Mesendoderm (in vitro differentiated cells): ENCODE measurements around the gene F11R.
A peak's percentile ranks its signal among the peaks of the same experiment; 100 is the strongest.

Source experiments
- DNase-seq: peaks from one replicate; pipeline ENCODE4 v3.0.0; 2013
- H2AK5ac ChIP-seq: 2 replicates; pipeline ENCODE4 v1.6.1; 2013; ENCODE audit warnings: low read length, inconsistent platforms
- H2BK120ac ChIP-seq: 2 replicates; pipeline ENCODE4 v1.6.1; 2013; ENCODE audit warnings: low read depth, mild to moderate bottlenecking, low read length, moderate library complexity, mixed read lengths
- H2BK15ac ChIP-seq: replicated peaks from 2 replicates; pipeline ENCODE4 v1.6.1; 2013; ENCODE audit warnings: low read depth, mild to moderate bottlenecking, moderate library complexity
- H2BK5ac ChIP-seq: 2 replicates; pipeline ENCODE4 v1.6.1; 2013; ENCODE audit warnings: low read length, inconsistent platforms
- H3K18ac ChIP-seq: 2 replicates; pipeline ENCODE4 v1.6.1; 2013; ENCODE audit warnings: mild to moderate bottlenecking, low read length, mixed read lengths
- H3K23ac ChIP-seq: one replicate; pipeline ENCODE4 v1.6.1; 2013; ENCODE audit warnings: low read length
- H3K27ac ChIP-seq: 2 replicates; pipeline ENCODE4 v1.5.1; 2013; ENCODE audit warnings: low read depth, mild to moderate bottlenecking, inconsistent platforms, low read length, moderate library complexity
- H3K27me3 ChIP-seq: 2 replicates; pipeline ENCODE4 v1.6.1; 2013; ENCODE audit warnings: low read length, control low read depth, mild to moderate bottlenecking, inconsistent platforms; ENCODE audit not compliant: insufficient read depth, poor library complexity
- H3K36me3 ChIP-seq: 2 replicates; pipeline ENCODE4 v1.6.1; 2013; ENCODE audit warnings: low read length, inconsistent platforms; ENCODE audit not compliant: control insufficient read depth, insufficient read depth
- H3K4ac ChIP-seq: one replicate; pipeline ENCODE4 v1.6.1; 2013; ENCODE audit warnings: low read depth, mild to moderate bottlenecking, low read length, moderate library complexity
- H3K4me1 ChIP-seq: 2 replicates; pipeline ENCODE4 v1.6.1; 2013; ENCODE audit warnings: low read depth, low read length, inconsistent platforms; ENCODE audit not compliant: control insufficient read depth
- H3K4me2 ChIP-seq: 2 replicates; pipeline ENCODE4 v1.6.1; 2013; ENCODE audit warnings: low read length
- H3K4me3 ChIP-seq: 2 replicates; pipeline ENCODE4 v1.5.1; 2013; ENCODE audit warnings: mild to moderate bottlenecking, low read length
- H3K56ac ChIP-seq: one replicate; pipeline ENCODE4 v1.6.1; 2013; ENCODE audit warnings: low read length
- H3K79me1 ChIP-seq: 2 replicates; pipeline ENCODE4 v1.6.1; 2013; ENCODE audit warnings: low read length, inconsistent platforms
- H3K79me2 ChIP-seq: 2 replicates; pipeline ENCODE4 v1.6.1; 2013; ENCODE audit warnings: mild to moderate bottlenecking, low read length; ENCODE audit not compliant: control insufficient read depth, insufficient read depth
- H3K9ac ChIP-seq: 2 replicates; pipeline ENCODE4 v1.6.1; 2013; ENCODE audit warnings: low read length, inconsistent platforms
- H4K5ac ChIP-seq: one replicate; pipeline ENCODE4 v1.6.1; 2013; ENCODE audit warnings: low read length
- H4K8ac ChIP-seq: one replicate; pipeline ENCODE4 v1.6.1; 2013; ENCODE audit warnings: low read depth, mild to moderate bottlenecking, control low read depth, low read length, moderate library complexity
- WGBS: extraction: QIAGEN DNeasy Blood & Tissue Kit; methylation state at CpG from one replicate; pipeline ENCODE4 v1.1.7; 2013; ENCODE audit warnings: low lambda C conversion rate, missing lambda C conversion rate; ENCODE audit not compliant: insufficient coverage; ENCODE audit errors: extremely low coverage; 5-methylcytosine and 5-hydroxymethylcytosine counted together

The F11R gene

DNA sequence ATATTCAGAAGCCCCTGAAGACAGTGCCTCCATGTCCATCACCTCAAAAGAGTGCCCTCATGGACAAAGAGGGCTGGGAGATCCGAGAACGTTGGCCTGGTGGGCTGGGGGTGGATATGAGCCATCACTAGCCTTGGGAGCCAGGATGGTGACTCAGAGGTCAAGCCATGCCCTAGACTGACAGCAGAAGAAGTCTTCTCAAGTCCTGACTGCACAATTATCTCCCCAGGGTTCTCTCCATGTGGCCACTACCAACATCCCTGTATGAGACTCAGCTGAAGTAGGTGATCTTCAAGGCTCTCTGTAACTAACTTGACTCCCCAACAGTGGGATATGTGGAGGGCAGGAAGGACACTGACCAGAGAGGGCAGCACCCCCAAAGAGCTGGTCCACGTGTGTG is 31.9 kb upstream of the F11R start:
- Histone ChIP-seq H4K8ac (no peak overlapping the region), H3K4ac (no peak overlapping the region), H3K36me3 (no peaks in the 10 kb centered on the region), H2BK15ac (no peak overlapping the region), H3K79me2 (no peaks in the 10 kb centered on the region), H3K9ac (no peak overlapping the region), H3K79me1 (no peaks in the 10 kb centered on the region), H3K56ac (no peak overlapping the region), H2AK5ac (no peak overlapping the region), H3K4me3 (no peak overlapping the region), H2BK120ac (no peak overlapping the region), H3K23ac (no peak overlapping the region), H4K5ac (no peak overlapping the region), H3K27me3 (no peaks in the 10 kb centered on the region), H3K4me2 (no peak overlapping the region), H3K4me1 (no peaks in the 10 kb centered on the region), H3K27ac (no peak overlapping the region), H2BK5ac (no peak overlapping the region), H3K18ac (no peak overlapping the region)
- no peak for DNase-seq
- no CpG with 5 or more reads among the region's 3 CpGs for whole genome bisulfite sequencing

DNA sequence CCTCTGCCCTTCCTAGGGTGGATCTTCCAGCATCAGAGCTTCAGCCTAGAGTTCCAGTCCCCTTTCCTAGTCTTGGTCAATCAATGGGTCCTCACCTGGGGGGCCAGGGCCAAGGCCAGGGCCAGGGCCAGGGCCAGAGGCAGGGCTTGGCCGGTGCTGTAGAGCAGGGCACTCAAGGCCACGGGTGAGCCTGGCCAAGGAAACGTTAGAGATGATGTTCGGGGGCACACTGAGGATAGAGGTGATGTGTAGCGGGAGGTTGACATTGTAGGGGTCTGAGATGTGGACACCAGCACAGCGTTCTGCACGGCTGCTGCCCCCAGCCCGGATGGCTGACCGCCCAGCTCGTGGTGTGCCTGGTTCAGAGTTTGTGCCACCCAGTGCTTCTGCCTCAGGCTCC is 30.3 kb upstream of the F11R start:
- H3K4me2 ChIP-seq = no peak overlapping the region
- no peaks in the 10 kb centered on the region for H3K79me2 ChIP-seq
- no peak overlapping the region for H3K23ac ChIP-seq
- no peaks in the 10 kb centered on the region for H3K27me3 ChIP-seq
- H3K36me3 ChIP-seq = no peaks in the 10 kb centered on the region
- no peak overlapping the region for H3K4me3 ChIP-seq
- H3K9ac ChIP-seq = no peak overlapping the region
- no peak overlapping the region for H3K4ac ChIP-seq
- H3K4me1 ChIP-seq = no peaks in the 10 kb centered on the region
- H3K27ac ChIP-seq = no peak overlapping the region
- H2BK120ac ChIP-seq = no peak overlapping the region
- H3K18ac ChIP-seq = no peak overlapping the region
- no peak for DNase-seq
- H2BK5ac ChIP-seq = no peak overlapping the region
- no peak overlapping the region for H2AK5ac ChIP-seq
- WGBS = no CpG with 5 or more reads among the region's 10 CpGs
- H3K79me1 ChIP-seq = no peaks in the 10 kb centered on the region
- H4K8ac ChIP-seq = no peak overlapping the region
- no peak overlapping the region for H4K5ac ChIP-seq
- no peak overlapping the region for H3K56ac ChIP-seq
- no peak overlapping the region for H2BK15ac ChIP-seq

DNA sequence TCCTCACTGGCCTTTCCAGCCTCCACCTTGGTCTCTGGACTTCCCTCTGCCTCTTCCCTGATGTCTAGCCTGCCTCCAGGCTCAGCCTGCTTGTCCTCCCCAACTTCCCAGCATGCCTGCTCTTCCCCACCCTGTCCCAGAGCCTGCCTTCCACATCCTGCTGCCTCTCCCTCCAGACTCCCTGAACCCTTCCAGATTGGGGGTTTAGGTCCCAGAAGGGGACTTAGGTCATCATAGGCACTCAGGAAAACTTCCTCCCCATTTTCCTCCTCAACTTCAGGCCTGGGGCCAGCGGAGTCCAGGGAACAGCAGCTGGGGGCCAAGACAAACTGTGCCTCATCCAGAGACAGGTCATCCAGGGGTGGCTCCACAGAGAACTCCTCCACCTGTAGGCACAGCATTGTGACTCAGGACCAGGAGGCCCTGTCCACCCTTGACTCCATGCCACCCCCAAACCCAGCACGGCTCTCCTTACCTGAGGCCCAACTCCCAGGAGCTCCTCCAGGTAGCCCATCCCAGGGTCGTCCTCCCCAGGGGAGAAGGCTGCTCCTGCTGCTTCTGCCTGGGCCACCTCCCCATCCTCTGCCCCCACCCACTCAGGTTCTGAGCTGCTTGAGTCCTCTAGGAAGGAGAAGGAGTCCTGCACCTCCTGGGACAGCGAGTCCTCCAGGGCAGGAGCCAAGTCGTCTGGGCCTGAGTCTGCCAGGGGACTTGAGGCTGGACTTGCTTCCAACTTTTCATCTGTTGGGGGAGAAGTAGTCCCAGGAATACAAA is 28.2 kb upstream of the F11R start:
- Histone ChIP-seq H4K8ac (no peak overlapping the region), H3K27me3 (no peaks in the 10 kb centered on the region), H3K9ac (no peak overlapping the region), H3K23ac (no peak overlapping the region), H2BK5ac (no peak overlapping the region), H4K5ac (no peak overlapping the region), H2AK5ac (no peak overlapping the region), H2BK15ac (no peak overlapping the region), H3K4me3 (no peak overlapping the region), H3K79me2 (peaks cover 11% of the 10 kb centered on the region), H3K4me1 (peaks cover 6% of the 10 kb centered on the region), H3K4ac (no peak overlapping the region), H3K56ac (no peak overlapping the region), H3K18ac (no peak overlapping the region), H3K36me3 (no peaks in the 10 kb centered on the region), H2BK120ac (no peak overlapping the region), H3K79me1 (peaks cover 7% of the 10 kb centered on the region), H3K4me2 (no peak overlapping the region), H3K27ac (no peak overlapping the region)
- WGBS = no CpG with 5 or more reads among the region's 5 CpGs
- no peak for DNase-seq

DNA sequence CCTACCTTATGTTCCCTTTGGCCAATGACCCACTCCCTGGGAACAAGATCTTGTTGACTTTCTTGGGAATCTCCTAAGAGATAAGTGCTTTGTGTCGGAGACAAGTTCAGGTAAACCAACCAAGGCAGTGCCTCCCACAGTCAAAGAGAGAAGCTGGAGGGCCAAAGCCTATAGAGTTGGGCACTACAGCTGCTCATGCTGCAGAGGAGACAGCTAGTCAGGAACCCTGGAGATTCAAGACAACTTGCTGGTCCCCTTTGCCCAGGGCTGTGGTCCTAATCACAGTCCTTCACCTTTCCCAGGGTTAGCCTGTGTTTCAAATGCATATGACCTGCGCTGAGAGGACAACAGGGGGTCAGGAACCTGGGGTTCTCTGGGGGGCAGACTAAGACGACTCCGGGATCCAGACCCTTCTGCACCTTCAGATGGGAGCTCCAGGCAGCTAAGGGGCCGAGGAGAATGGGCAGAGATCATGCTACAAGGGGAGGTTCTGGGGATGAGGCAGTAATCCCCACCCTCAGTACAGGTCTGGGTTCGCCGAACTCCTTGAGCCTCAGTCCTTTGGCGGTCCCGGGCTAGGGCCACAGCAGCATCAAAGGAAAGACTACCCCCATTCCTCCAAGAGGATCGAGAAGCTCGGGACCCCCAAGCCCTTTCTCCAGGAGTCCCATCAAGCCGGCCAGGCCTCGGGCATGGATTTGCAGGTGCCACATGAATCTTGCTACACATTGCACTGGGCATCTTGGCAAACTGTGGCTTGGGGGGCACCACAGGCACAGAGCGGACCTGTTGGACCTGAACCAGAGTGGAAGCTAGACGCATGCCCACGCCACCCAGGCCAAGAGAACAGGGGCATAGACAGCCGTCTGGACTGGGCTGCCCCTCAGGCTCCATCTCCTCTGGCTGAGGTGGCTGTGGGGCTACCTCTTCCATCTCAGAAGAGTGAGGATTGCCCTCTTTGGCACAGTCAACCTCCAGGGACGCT is 26.8 kb upstream of the F11R start:
- H3K36me3 ChIP-seq = peaks cover 4% of the 10 kb centered on the region
- peaks cover 6% of the 10 kb centered on the region for H3K4me1 ChIP-seq
- H2BK120ac ChIP-seq = no peak overlapping the region
- peaks cover 15% of the 10 kb centered on the region for H3K79me2 ChIP-seq
- H3K27ac ChIP-seq = no peak overlapping the region
- DNase-seq = no peak
- no peak overlapping the region for H4K8ac ChIP-seq
- H3K23ac ChIP-seq = no peak overlapping the region
- H3K4me2 ChIP-seq = no peak overlapping the region
- H4K5ac ChIP-seq = no peak overlapping the region
- H3K4me3 ChIP-seq = no peak overlapping the region
- no CpG with 5 or more reads among the region's 18 CpGs for WGBS
- H3K56ac ChIP-seq = no peak overlapping the region
- no peak overlapping the region for H2BK5ac ChIP-seq
- no peaks in the 10 kb centered on the region for H3K27me3 ChIP-seq
- H3K79me1 ChIP-seq = peaks cover 12% of the 10 kb centered on the region
- no peak overlapping the region for H3K9ac ChIP-seq
- H3K18ac ChIP-seq = no peak overlapping the region
- no peak overlapping the region for H2AK5ac ChIP-seq
- no peak overlapping the region for H3K4ac ChIP-seq
- no peak overlapping the region for H2BK15ac ChIP-seq

DNA sequence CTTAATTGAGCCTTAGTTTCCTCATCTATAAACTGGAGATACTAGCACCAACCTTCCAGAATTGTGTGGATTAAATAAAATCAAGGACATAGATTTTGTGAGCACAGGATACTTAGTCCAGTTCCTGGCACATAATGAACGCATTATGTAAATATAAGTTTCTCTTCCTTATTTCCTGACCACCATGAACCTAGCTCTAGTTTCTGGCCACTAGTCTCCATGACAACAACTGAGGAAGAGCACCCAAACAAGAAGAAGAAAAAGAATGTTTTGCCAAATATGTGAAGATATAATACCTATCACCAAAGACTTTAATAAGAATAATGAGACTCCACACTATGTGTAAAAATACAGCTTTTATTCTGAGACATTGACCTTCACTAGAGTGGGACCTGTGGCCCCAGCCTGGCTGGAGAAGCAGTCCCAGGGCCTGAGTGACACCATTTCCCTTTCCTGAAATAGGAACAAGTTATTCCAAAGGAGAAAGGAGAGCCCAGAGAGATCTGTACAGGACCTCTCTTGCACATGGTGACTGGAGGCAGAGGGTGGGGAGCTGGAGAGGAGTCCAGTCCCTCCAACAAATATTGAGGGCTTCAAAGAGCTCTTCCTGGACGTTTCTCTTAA is 25.8 kb upstream of the F11R start:
- H3K27ac ChIP-seq = no peak overlapping the region

More for the DNA sequence above, 25.8 kb upstream of the F11R start:
- H4K8ac ChIP-seq = no peak overlapping the region
- H3K4me1 ChIP-seq = peaks cover 6% of the 10 kb centered on the region
- DNase-seq = no peak
- H3K9ac ChIP-seq = peak overlapping the region; percentile 81
- H2BK15ac ChIP-seq = no peak overlapping the region
- H3K23ac ChIP-seq = no peak overlapping the region
- WGBS = no CpG with 5 or more reads among the region's 2 CpGs
- H3K79me2 ChIP-seq = peaks cover 15% of the 10 kb centered on the region
- H2AK5ac ChIP-seq = peak overlapping the region; percentile 66
- no peak overlapping the region for H2BK120ac ChIP-seq
- no peak overlapping the region for H2BK5ac ChIP-seq
- no peak overlapping the region for H3K4ac ChIP-seq
- H3K36me3 ChIP-seq = peaks cover 6% of the 10 kb centered on the region
- no peak overlapping the region for H3K4me3 ChIP-seq
- H3K56ac ChIP-seq = peak overlapping the region; percentile 88
- H3K79me1 ChIP-seq = peaks cover 12% of the 10 kb centered on the region
- H3K27me3 ChIP-seq = no peaks in the 10 kb centered on the region
- no peak overlapping the region for H3K18ac ChIP-seq
- H3K4me2 ChIP-seq = peak overlapping the region; percentile 59
- peak overlapping the region; percentile 88 for H4K5ac ChIP-seq
